Cardiac fibroblast (primary cell): Measurements from ENCODE around the gene LYRM4.

ENCODE experiments used
- DNase-seq, 2 donors: peaks; one replicate each; pipeline versions ENCODE4 v3.0.0 to v3.0.0-alpha.2; 2010; ENCODE audit warnings: low read depth in 2 of 2
- H3K4me3 ChIP-seq, 2 donors: replicated peaks in 1 of 2; 1 replicate in 1 of 2; 2 replicates in 1 of 2; pipeline ENCODE4 v1.5.1; 2011; ENCODE audit warnings: low read depth in 2 of 2, low read length in 2 of 2, mild to moderate bottlenecking in 2 of 2, moderate library complexity in 1 of 2
- TF ChIP-seq, protein P1 (sequence below): IDR thresholded peaks from one replicate; pipeline ENCODE4 v1.5.1; 2011; ENCODE audit warnings: low read depth, mild to moderate bottlenecking, low read length, inconsistent platforms

LYRM4 gene

DNA sequence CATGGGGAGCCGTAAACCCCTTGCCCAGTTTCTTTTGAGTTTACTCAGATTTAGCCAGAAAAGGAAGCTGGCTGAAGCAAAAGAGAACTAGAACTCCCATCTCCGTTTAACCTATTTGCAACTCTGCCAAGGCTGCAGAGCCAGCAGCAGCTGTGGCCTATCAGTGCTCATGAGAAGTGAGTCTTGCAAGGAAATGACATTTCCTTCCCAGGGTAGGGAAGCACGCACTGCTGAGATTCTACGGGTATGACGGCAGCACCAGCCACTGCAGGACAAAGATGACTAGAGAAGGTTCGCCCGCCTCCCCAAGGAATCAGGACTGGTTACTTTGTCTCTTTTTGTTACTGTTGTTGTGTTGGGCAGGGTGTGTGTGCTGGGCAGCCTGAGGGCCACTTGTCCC lies 128.0 kb downstream of the LYRM4 start:
- TF ChIP-seq, protein P1, sequence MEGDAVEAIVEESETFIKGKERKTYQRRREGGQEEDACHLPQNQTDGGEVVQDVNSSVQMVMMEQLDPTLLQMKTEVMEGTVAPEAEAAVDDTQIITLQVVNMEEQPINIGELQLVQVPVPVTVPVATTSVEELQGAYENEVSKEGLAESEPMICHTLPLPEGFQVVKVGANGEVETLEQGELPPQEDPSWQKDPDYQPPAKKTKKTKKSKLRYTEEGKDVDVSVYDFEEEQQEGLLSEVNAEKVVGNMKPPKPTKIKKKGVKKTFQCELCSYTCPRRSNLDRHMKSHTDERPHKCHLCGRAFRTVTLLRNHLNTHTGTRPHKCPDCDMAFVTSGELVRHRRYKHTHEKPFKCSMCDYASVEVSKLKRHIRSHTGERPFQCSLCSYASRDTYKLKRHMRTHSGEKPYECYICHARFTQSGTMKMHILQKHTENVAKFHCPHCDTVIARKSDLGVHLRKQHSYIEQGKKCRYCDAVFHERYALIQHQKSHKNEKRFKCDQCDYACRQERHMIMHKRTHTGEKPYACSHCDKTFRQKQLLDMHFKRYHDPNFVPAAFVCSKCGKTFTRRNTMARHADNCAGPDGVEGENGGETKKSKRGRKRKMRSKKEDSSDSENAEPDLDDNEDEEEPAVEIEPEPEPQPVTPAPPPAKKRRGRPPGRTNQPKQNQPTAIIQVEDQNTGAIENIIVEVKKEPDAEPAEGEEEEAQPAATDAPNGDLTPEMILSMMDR, result no peak
- peak overlapping the region; percentile 4 to 31 for H3K4me3 ChIP-seq
- DNase-seq, result peak; percentile 97 to 98

DNA sequence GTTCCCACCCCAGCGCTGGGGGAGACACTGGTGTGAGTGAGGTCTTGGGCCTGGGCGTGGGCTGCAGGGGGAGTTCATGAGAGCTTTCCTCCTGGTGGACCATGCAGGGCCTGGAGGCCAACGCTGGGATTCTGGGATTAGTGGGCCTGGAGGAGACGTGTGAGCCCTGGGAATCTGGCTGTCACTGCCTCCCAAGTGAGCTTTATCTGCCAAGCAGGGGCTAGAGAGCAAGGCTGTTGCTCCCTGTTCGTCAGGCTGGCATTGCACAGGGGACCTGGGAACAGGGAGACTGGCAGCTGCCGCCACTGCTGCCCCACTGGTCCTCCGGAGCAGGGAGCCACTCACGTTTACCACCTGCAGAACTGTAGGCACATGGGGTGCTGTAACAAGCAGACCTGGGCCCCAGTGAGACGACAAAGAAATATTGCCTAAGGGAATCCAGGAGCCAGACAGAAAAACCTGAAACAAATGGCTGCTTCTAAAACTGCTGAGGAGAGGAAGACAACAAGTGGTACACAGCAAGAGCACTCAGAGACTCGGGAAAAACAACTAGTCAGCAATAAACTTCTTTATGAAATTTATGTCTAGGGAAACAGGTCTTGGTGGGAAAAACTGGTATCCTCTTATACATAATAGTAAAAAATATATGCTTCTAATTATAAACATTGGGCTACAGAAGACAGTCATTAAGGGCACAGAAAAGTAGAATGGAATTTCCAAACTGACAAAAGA lies 130.4 kb downstream of the LYRM4 start:
- TF ChIP-seq, protein P1, result no peak
- H3K4me3 ChIP-seq, result no peak overlapping the region
- DNase-seq, result no peak

DNA sequence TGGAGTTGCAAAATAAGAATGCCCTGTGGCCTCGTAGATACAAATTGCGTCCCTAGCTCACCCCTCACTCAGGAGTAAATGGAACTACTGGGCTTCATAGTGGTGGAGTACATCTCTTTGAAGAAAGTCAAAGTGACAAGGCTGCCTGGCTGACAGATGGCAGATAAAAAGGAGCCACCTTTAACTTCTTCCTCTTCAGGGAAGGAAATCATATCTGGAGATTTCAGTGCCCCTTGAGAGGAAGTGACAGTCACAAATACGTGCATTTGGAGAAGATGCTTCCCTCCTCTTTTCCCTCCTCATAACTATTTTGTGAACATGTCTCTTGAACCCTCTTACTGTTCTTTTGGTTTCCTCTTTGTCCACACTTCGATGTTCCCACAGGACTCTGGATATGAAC lies 132.4 kb downstream of the LYRM4 start:
- DNase-seq, result no peak
- H3K4me3 ChIP-seq, result no peak overlapping the region
- TF ChIP-seq, protein P1, result no peak

DNA sequence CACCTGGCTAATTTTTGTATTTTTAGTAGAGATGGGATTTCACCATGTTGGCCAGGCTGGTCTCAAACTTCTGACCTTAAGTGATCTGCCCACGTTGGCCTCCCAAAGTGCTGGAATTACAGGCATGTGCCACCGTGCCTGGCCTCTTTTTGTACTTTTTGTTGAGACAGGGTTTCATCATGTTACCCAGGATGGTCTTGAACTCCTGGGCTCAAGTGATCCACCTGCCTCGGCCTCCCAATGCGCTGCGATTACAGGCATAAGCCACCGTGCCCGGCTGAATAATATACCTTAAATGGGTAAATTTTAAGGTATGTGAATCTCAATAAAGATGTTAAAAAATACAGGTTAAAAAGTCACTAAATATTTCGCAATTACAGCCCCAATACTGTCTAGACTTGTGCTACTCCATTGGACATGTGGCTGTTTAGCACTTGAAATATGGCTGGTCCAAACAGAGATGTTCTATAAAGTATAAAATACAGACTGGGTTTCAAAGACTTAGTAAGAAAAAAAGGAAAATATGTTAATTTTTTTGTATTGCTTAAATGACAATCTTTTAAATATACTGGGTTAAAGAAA lies 133.6 kb downstream of the LYRM4 start:
- no peak for DNase-seq
- H3K4me3 ChIP-seq, result no peak overlapping the region
- TF ChIP-seq, protein P1, result no peak

- TF ChIP-seq, protein P1, result no peak
- H3K4me3 ChIP-seq, result no peak overlapping the region
- DNase-seq, result peak; percentile 73 to 80
Observed at GRCh38 chr6:5126214-5126613, 134.5 kb downstream of the LYRM4 start.

DNA sequence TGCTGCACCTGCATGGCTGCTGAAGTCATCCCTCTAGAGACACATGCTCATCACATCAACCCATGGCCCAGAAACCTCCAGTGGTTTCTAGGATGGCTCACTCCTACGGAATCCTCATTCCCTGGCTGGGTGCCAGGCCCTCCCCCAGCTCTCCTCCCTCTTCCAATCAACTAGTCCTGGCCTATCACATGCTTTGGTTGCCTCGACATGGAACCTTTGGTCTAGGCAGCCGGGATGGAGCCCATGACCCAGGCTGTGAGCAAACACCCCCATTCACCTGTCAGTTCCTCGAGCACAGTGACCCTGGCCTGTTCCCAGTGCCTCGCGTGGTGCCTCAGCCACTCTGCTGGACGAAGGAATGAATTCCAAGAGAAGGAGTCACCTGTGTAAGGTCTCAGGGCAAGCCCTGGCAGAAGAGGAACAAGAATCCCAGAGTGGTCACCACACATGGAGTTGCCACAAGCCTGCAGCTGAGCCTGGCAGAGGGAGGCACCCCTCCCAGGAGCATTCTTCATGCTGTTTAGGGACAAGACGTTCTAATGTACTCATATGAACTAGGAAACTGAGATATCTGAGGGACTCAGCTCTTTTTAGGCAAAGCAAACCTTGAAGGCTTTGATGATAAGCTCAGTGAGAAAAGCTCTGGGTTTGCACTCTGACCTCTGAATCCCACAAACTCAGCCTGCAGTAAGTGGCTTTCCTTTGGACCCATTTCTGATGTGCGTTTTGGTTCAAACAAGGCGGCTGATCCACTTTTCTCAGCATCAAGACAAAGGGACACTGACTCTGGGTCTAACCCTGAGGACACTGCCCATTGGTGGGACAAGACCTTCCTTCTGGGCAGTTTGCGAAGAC lies 135.4 kb downstream of the LYRM4 start:
- no peak overlapping the region for H3K4me3 ChIP-seq
- DNase-seq, result peak; percentile 48 to 92
- TF ChIP-seq, protein P1, result no peak
